ENCODE data around the gene C17orf78.

- TF ChIP-seq CTCF (IDR thresholded peaks at IDR 0.05): no peak
- no peak for TF ChIP-seq POLR2AphosphoS5 (IDR thresholded peaks at IDR 0.05)
- no peak for TF ChIP-seq POLR2A (IDR thresholded peaks at IDR 0.05)
Measured at GRCh38 chr17:37342589-37342988, 33.2 kb upstream of the C17orf78 start.

All from breast epithelium (tissue), 3 donors.